ENCODE data around the gene PIK3R3. TPM values are rescaled to one million over a fixed set of nuclear protein-coding genes. Genes with fewer than 3 reads are reported as not detected.

Gene PIK3R3
- polyA plus RNA-seq (ENCODE audit: insufficient read length) = 35.8 TPM
- long read RNA-seq, donor 1, partial matches to known transcripts = 5 of 5 reads
- long read RNA-seq, donor 1, other reads (novel, unspliced or antisense) = 0 of 5 reads
- long read RNA-seq, donor 2, full-length matches to known transcripts = 3 of 3 reads
- long read RNA-seq, donor 2, partial matches to known transcripts = 0 of 3 reads
- long read RNA-seq, donor 2, other reads (novel, unspliced or antisense) = 0 of 3 reads
- long read RNA-seq, donor 3, full-length matches to known transcripts = 1 of 1 reads
- long read RNA-seq, donor 3, partial matches to known transcripts = 0 of 1 reads
- long read RNA-seq, donor 3, other reads (novel, unspliced or antisense) = 0 of 1 reads
- long read RNA-seq, donor 4 = 0 reads
- long read RNA-seq, donor 5, full-length matches to known transcripts = 3 of 3 reads
- long read RNA-seq, donor 5, partial matches to known transcripts = 0 of 3 reads
- long read RNA-seq, donor 5, other reads (novel, unspliced or antisense) = 0 of 3 reads
- long read RNA-seq, donor 6, full-length matches to known transcripts = 2 of 2 reads
- long read RNA-seq, donor 6, partial matches to known transcripts = 0 of 2 reads
- long read RNA-seq, donor 6, other reads (novel, unspliced or antisense) = 0 of 2 reads
- long read RNA-seq, donor 7, full-length matches to known transcripts = 2 of 7 reads
- long read RNA-seq, donor 7, partial matches to known transcripts = 5 of 7 reads
- long read RNA-seq, donor 7, other reads (novel, unspliced or antisense) = 0 of 7 reads
- long read RNA-seq, donor 8, full-length matches to known transcripts = 2 of 2 reads
- long read RNA-seq, donor 8, partial matches to known transcripts = 0 of 2 reads
- long read RNA-seq, donor 8, other reads (novel, unspliced or antisense) = 0 of 2 reads

DNA sequence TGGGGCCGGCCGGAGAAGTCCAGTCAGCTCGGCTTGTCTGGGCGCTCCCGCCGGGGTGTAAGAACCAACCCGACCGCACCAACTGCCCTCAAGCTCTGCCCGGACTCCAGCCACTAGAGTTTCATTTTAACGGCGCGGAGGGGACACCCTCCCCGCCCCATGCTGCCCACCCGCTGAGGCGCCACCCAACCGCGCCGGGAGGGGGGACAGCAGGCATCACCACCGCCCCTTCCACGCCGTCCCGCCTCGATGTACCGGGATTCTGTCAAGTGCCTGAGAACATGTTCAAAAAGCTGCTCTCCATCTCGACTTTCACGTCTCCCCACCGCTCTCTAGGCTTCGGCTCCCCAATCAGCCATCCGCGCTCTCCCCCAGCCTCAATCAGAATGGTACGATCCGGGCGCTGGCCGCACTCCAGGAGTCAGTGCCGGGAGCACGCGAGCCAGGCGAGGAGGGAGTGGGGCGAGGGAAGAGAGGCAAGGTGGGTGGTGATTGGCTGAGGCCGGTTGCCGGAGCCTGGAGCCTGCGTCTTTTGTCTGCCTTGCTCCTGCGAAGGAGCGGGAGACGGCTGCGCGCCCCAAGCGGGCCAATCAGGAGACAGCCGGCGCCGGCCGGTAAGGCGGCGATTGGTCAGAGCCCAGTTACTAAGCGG is at the start of gene PIK3R3:
Gene PIK3R3, minus strand, starts transcription at position 101 of the 652 bp plus-strand sequence. CDS start 677 bp downstream, outside the sequence.
- DNase-seq = peak; percentile 98

DNA sequence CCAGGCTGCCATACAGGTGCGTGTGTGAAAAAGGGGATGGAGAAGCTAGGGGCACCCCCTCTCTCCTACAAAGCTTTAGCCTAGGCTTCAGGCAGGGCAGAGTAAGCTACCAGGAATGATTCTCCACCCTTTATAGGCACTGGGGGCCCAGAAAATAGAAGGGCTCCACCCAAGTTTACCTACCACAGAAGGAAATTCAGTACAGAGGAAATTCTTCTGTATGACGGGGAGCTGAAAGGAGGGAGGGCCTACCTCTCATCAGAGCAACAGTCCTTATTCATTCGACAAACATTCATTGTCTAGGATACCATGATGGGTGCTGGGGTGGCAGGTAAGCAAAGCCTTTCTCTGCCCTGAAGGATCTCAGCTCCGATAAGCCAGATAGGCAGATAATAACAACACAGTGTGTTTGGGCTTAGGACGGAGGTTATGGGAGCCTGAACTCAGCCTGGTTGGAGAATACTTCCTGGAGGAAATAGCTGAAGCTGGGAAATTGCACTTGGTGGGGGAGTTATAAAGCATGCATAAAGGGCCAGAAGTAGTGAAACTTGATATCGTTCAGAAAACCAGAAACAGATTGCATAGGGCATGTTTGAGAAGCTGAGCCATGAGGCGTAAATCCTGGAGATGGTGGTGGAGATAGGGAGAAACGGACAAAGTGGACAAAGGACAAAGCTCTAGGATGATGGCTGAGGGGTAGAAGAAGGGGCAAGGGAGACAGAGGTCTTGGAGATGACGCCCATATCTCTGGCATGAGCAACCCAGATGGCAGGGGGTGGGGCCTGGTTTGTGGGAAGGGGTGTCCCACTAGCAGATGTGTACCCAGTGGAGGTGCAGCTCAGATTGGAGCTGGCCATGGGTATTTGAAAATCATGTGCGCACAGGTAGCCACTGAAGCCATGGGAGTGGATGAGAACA is 49.2 kb upstream of the PIK3R3 start:
- DNase-seq = no peak

DNA sequence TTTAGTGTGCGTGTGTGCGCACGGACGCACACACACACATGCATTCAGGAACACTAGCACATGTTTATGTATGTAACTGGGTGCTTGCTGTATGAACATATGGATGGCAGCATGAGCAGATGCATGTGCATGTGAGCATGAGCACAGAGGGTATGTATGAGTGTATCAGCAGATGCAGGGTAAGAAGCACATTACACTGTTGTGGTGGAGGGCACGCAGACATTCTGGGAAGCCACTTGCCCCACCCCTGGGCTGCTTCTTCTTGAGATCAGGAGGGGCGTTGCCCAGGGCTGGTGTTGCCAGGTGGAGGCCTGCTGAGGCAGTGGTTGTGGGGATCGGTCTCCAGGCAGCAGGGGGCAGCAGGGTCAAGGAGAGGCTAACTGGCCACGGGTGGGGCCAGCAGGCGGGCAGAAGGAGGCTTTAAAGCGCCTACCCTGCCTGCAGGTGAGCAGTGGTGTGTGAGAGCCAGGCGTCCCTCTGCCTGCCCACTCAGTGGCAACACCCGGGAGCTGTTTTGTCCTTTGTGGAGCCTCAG is 47.7 kb upstream of the PIK3R3 start:
- DNase-seq = no peak

DNA sequence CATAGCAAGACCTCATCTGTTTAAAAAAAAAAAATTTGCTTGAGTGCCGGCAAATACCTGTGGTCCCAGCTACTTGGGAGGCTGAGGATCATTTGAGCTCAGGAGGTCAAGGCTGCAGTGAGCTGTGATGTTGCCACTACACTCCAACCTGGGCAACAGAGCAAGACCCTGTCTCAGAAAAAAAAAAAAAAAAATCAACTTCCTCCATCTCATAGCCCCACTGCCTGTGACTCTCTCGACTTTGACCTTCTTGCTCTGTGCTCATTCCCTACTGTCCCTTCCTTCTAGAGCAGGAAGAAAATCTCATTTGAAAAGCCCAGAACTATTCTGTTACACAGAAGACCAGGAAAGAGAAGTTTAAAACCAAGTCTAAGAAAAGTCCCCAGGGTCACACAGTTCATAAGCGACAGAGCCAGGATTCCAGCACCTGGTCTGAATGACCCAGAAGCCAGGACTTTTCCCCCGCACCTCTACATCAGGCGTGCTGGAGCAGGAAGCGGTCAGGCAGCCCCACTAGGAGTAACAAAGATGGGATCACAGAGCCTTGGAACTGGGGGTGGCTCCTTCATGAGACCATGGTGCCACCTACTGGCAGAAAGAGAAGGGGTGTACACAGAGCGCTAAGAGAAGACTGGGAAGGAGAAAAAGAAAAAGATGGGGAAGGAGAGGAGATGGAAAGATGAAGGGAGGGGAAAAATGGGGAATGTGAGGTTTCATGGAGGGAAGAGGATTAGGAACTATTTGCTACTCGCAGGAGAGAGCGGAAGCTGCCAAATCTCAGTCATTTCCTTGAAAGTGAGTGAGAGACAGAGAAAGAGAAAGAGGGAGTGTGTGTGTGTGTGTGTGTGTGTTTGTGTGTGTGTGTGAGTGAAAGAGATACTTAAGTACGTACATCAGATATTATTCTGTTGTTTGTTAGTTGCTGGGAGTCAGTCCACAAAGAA is 47.0 kb upstream of the PIK3R3 start:
- DNase-seq = peak; percentile 92

DNA sequence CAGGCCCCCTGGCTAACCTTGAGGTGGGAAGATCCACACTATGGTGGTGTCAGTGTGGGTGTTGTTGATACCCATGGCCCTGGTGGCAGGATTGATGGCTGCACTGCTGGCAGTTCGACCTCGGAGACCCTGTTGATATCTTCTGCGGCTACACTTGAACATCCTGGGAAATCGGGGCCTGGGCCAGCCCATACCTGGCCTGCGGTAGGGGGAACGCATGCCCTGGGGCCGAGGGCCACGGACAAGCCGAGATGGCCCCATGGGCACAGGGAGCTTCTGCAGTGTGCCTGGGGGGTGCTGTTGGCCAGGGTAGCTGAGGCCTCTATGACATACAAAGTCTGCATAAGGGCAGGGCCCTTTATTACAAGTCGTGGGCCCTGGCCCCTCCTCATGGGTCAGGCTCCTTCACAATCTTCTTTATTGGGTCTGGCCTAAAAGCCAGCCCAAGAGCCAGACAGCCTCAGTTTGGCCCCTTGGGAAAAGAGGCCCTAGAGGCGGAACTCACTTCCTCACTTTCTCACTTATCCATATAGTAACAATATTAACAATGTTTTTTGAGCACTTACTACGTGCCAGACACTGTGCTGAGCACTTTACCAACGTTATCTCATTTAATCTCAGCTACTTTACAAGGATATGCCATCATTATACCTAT is 43.9 kb upstream of the PIK3R3 start, which contains the start of gene P3R3URF:
Gene P3R3URF, minus strand, starts transcription at position 278 of the 655 bp plus-strand sequence. Its CDS starts 17 bp downstream, at position 261.
- DNase-seq = no peak

DNA sequence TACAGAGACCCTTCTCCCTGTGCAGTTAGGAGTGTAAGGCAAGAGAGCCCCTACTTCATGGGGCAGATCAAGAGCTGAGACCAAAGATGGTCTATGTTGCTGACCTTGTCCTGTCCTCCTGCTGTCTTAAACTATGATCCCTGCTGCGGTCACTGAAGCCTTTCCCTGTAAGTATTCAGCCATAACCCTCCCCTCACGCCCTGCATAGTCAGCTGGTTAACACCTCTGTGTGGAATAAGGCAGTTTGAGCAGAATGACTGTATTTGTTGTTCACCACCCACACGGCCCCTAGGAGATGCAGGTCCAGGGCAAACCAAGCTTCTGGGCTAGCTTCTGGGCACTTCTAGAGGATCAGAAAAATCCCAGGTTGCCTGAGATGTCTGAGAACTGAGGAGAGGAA is 42.8 kb upstream of the PIK3R3 start:
- no peak for DNase-seq

DNA sequence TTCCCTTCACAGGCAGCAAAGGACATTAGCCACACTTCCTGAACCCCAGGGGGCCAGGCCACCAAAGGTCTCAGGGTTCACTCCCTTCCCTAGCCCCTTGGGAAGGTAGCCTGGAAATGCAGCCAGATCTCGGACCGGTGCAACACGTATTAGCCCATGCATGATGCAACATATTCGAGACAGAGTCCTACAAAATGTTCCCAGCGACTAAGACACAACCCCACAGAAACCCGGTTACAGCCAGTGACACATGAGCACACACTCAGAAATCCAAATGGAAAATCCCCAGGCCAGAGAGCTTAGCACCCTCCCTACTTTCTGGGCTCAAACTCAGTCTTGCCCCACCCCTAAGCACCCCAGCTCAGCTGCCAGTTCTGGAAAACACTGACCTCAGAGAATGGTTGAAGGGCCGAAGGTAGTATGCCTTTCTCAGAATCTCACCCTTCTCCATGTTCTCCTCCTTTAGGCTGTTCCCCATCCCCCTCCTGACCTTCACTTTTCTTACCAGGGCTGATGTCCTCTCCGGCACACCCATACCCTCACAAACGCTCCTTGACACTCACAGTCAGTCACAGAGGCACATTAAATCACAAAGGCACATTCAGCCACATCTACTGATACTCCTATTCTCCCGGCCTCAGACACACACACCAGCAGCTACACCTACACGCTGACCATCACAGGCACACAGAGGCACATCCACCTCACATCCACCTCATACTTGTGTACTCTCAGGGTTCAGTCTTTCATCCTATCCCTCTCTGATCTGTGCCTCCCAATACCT is 42.2 kb upstream of the PIK3R3 start, which contains the start of gene TSPAN1:
Gene TSPAN1, plus strand, starts transcription at position 640 of the 784 bp plus-strand sequence. CDS start 6,021 bp downstream, outside the sequence.
- no peak for DNase-seq

DNA sequence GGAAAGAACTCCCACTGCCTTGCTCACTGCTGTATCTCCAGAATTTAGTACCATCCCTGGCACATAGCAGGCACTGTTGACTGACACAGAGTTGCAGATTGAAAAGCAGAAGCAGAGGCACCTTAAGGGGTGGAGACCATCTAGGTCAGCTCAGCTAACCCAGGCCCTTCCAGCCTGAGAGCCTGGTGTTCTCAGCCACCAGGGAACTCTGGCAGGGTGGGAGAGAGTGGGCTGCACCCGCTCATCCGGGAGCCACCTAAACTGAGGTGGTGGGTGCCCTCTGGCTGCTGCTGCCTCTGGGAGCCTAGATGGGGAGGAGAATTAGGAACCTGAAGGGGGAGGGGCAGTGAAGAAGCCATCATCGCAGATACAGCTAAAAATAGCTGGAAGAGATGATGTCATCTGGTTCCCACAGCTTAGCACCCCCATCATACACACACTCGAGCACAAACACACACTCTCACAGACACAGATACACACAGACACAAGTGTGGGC is 41.0 kb upstream of the PIK3R3 start:
- no peak for DNase-seq

DNA sequence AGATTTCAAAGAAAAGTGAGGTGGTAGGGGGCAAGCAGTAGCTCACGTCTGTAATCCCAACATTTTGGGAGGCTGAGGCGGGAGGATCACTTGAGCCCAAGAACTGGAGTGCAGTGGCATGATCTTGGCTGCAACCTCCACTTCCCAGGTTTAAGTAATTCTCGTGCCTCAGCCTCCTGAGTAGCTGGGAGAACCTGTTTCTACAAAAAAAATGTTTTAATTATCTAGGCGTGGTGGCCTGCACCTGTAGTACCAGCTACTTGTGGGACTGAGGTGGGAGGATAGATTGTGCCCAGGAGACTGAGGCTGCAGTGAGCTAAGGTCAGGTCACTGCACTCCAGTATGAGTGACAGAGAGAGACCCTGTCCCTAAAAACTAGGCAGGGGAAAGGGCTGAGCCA is 39.9 kb upstream of the PIK3R3 start:
- DNase-seq = no peak

DNA sequence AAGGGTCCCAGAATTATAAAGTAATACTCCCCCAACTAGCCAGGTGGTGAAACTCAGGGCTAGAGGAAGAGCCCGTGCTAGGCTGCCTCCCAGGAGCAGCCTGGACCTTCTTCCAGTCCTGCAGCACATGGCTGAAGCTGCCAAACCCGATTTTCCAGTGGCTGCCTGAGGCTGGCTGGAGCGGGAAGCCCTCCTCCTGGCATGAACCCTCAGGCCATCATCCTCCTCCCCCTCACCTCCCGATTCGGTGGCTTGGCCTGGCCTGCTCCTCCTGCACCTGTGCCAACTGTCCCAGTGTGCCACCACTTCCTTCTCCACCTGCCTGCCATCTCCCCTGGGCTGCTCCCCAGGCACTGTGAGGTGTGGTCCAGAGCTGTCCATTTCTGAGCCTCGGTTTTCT is 39.4 kb upstream of the PIK3R3 start:
- DNase-seq = no peak

DNA sequence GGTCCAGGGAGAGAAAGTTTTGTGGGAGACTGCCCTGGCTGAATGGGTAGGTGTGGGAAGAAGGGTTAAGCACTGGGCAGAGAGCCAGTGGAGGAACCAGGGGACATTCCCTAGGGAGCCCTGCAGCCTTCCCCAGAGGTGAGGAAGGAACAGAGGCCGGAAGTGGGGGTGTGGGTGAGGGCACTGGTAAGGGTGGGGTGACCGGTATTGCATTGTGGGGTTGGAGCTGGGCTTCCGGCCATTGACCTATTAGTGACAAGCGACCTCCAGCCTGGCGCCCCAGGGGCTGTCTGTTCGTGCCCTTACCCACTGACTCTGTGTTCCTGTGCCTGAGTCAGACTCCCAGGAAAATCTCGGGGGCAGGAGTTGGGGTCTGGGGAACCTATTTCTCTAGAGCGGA is 38.9 kb upstream of the PIK3R3 start:
- no peak for DNase-seq

DNA sequence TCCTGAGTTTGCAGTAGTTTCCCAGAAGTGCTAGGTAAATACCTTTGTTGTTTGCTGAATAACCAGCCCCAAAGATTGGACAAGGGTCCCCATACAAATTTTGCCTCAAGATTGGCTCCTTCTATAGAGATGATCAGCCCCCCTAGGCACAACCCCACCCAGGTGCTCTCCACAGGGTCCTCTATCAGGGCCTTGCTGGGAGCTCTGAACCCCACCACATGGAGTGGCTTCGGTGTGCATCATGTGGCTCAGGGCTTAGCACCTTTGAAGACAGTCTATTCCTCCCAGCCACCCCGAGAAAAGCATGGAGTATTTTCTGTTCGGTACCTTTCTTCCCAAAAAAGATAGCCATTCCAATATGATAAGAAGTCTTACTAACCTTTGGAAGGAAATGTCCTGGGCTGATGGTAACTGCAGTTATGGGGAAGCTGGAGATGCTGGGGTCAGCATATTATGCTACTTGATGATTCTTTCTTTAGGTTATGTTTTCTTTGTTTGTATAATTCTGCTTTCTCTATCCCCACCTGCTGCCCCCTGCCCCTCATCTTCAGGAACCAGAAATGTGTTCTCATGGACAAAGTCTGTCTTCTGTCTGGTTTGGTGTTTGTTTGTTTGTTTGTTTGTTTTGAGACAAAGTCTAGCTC is 37.5 kb upstream of the PIK3R3 start:
- no peak for DNase-seq

DNA sequence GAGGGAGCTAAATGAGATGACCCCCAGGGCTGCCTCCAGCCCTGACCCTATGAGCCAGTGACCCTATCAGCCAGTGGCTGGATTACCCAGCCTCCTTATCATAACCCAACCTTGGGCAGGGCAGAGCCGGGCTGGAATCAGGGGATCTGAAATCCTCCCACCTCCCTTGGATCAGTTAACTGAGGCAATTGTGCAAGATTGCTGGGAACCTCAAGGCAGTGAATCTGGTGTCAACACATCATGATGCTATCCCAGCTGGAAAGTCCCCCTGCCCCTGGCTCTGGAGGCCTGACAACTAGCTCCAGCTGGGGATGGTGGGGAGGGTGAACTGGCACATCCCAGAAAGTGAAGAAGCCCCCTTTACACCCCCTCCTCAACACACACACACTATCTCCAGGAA is 36.0 kb upstream of the PIK3R3 start:
- DNase-seq = no peak

DNA sequence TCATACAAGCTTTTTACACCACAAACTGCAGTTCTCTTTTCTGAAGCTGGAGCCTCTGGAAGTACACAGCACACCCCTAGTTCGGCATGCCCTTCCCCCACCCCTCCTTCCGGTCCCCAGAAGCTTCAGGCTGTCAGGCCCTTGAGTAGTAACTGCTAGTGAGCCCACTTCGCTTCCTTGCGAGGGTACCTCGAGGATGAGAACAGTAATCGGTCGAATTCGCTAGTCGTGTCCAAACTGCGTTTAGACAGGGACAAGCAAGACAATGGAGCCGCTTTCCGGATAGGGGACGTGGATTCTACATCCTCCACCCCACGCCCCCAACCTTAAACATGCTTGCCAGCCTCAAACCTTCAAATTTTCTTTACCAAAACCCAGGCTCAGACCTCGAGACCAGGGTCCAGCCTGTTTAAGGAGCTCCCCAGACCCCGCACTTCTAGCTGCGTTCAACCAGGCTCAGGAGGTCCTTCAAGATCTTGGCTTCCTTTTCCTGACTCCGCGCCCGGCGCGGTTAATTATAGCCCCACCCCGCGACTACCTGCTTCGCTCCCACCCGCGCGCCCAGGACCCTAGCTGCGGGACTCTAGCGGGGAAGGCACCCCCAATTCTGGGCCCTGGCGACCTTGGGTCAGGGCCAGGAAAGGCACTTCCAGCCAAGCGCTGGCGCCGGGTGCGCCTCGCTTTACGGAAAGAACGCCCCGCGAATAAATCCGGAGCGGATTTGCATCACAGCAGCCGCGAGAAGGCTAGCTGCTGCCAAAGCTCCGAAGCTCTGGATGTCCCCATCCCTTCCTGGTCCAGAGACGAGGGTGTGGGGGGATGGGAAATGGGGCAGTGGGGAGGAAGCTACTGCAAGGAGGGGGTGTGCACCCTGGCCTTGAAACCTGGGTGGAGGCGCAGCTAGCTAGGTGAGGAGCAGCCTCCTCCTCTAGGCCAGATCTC is 34.4 kb upstream of the PIK3R3 start:
- DNase-seq = no peak

DNA sequence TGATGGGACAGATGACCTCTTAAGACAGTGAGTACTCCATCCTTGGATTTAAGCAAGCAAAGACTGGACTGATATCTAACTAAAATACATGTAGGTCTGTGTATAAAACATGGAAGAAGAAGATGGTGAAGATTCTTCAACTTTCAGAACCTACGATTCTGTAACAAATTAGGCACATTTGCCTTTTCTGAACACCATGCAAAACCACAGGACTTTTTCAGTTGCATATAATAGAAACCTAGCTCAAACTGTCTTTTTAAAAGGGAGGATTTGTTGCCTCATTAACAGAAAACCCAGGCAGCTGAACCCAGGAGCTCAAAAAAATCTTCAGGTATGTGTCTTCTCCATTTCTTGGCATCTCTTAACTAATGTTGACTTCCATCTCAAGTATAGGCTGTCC is 27.8 kb upstream of the PIK3R3 start:
- no peak for DNase-seq

DNA sequence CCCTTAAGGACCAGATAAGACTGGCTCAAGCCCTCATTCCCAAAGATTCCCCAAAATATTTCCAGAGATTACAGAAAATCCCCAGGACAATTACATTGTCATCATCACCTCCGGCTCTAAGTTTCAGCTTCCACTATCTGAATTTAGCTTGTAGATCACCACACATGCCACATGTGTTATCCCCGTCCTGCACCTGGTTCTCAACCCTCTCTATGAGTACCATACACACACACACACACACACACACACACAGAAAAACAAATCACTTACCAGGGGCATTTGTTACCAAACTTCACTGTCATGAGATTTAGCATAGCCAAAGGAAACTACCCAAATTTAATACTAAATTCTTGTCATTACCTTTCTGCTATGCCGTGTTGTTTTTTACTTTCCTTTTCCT is 27.1 kb upstream of the PIK3R3 start:
- no peak for DNase-seq
